ENCODE data around the gene PRKN. TPM values are rescaled to one million over a fixed set of nuclear protein-coding genes. Genes with fewer than 3 reads are reported as not detected.

Gene PRKN
- polyA plus RNA-seq, 1 donor from 2014 or later, result 1.2 TPM

DNA sequence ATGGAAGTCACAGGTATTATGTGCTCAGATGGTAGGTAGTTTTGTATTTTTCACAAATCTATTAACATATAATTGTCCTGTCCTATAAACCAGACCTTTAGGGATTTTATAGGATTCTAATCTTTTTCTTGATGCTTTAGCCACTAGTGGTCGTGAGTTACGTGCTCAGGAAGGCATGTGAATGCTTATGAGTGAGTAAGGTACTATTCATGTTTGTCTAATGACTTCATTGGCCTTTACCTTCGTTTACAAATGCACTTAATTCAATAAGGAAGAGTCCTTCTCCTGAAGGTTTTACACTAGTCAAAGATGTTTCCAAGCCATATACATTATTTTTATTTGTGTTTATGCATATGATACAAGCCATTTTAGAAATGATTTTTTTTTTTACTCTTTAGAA is 23.2 kb upstream of the PRKN start:
- H3K79me2 ChIP-seq (replicated peaks; ENCODE audit: insufficient read depth, low read length), result no peaks in the 10 kb centered on the region
- no peaks in the 10 kb centered on the region for H3F3A ChIP-seq (ENCODE audit: insufficient read depth, low read length, poor library complexity, severe bottlenecking)
- no peaks in the 10 kb centered on the region for H3K36me3 ChIP-seq (ENCODE audit: insufficient read depth, low read length)
- no peaks in the 10 kb centered on the region for H3K9me2 ChIP-seq (ENCODE audit: insufficient read depth, low read length)
- TF ChIP-seq RAD21 (conservative IDR thresholded peaks at IDR 0.05) (no peak), TAF1 (IDR thresholded peaks at IDR 0.05; ENCODE audit: low read depth) (no peak), EP300 (conservative IDR thresholded peaks at IDR 0.05; ENCODE audit: poor library complexity, severe bottlenecking) (no peak), EZH2 (IDR thresholded peaks at IDR 0.05; ENCODE audit: borderline replicate concordance, insufficient read depth, low read length, poor library complexity, severe bottlenecking) (no peak), MXI1 (conservative IDR thresholded peaks at IDR 0.05; ENCODE audit: poor library complexity, severe bottlenecking) (no peak), POLR2AphosphoS5 (IDR thresholded peaks at IDR 0.05) (no peak), SMC3 (conservative IDR thresholded peaks at IDR 0.05; ENCODE audit: poor library complexity) (no peak)
- TF ChIP-seq, protein P1, sequence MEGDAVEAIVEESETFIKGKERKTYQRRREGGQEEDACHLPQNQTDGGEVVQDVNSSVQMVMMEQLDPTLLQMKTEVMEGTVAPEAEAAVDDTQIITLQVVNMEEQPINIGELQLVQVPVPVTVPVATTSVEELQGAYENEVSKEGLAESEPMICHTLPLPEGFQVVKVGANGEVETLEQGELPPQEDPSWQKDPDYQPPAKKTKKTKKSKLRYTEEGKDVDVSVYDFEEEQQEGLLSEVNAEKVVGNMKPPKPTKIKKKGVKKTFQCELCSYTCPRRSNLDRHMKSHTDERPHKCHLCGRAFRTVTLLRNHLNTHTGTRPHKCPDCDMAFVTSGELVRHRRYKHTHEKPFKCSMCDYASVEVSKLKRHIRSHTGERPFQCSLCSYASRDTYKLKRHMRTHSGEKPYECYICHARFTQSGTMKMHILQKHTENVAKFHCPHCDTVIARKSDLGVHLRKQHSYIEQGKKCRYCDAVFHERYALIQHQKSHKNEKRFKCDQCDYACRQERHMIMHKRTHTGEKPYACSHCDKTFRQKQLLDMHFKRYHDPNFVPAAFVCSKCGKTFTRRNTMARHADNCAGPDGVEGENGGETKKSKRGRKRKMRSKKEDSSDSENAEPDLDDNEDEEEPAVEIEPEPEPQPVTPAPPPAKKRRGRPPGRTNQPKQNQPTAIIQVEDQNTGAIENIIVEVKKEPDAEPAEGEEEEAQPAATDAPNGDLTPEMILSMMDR (IDR thresholded peaks at IDR 0.05; ENCODE audit: poor library complexity, severe bottlenecking), result no peak
- TF ChIP-seq, protein P2, sequence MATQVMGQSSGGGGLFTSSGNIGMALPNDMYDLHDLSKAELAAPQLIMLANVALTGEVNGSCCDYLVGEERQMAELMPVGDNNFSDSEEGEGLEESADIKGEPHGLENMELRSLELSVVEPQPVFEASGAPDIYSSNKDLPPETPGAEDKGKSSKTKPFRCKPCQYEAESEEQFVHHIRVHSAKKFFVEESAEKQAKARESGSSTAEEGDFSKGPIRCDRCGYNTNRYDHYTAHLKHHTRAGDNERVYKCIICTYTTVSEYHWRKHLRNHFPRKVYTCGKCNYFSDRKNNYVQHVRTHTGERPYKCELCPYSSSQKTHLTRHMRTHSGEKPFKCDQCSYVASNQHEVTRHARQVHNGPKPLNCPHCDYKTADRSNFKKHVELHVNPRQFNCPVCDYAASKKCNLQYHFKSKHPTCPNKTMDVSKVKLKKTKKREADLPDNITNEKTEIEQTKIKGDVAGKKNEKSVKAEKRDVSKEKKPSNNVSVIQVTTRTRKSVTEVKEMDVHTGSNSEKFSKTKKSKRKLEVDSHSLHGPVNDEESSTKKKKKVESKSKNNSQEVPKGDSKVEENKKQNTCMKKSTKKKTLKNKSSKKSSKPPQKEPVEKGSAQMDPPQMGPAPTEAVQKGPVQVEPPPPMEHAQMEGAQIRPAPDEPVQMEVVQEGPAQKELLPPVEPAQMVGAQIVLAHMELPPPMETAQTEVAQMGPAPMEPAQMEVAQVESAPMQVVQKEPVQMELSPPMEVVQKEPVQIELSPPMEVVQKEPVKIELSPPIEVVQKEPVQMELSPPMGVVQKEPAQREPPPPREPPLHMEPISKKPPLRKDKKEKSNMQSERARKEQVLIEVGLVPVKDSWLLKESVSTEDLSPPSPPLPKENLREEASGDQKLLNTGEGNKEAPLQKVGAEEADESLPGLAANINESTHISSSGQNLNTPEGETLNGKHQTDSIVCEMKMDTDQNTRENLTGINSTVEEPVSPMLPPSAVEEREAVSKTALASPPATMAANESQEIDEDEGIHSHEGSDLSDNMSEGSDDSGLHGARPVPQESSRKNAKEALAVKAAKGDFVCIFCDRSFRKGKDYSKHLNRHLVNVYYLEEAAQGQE (IDR thresholded peaks at IDR 0.05; ENCODE audit: borderline replicate concordance), result no peak
- H3K4me3 ChIP-seq (ENCODE audit: low read length), result no peak overlapping the region
- no peaks in the 10 kb centered on the region for H3K27me3 ChIP-seq (ENCODE audit: insufficient read depth, low read depth, low read length)
- H3K4me2 ChIP-seq (ENCODE audit: low read length), result no peak overlapping the region
- H4K20me1 ChIP-seq (ENCODE audit: insufficient read depth), result no peaks in the 10 kb centered on the region
- H3K27ac ChIP-seq (ENCODE audit: low read length), result no peak overlapping the region
- H3K9me3 ChIP-seq (ENCODE audit: low read length), result no peaks in the 10 kb centered on the region
- H2AFZ ChIP-seq (ENCODE audit: low read depth, low read length), result no peak overlapping the region
- no peak overlapping the region for H3K9ac ChIP-seq (ENCODE audit: low read length)

DNA sequence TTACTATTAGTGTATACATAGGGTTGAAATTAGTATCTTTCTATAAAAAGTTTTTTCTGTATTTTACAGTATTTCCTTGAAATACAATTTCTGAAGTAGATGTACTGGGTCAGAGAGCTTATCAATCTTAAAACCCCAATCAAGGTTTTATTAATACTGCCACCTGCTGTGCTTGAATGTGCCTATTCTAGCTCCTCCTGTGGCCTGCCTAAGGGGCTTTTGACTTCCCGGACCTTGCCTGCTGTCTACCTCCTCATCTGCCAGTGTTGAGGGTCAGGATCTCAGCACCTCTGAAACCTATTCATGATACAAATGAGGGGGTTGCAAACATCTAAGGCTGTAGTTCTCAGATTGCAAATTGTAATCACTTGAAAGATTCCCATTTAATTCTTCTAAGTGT is 9.4 kb upstream of the PRKN start:
- Histone ChIP-seq H3K9ac (ENCODE audit: low read length) (no peak overlapping the region), H3K27me3 (ENCODE audit: insufficient read depth, low read depth, low read length) (no peaks in the 10 kb centered on the region), H4K20me1 (ENCODE audit: insufficient read depth) (no peaks in the 10 kb centered on the region), H3K9me3 (ENCODE audit: low read length) (peaks cover 3% of the 10 kb centered on the region), H3K79me2 (replicated peaks; ENCODE audit: insufficient read depth, low read length) (no peaks in the 10 kb centered on the region), H2AFZ (ENCODE audit: low read depth, low read length) (no peak overlapping the region), H3F3A (ENCODE audit: insufficient read depth, low read length, poor library complexity, severe bottlenecking) (no peaks in the 10 kb centered on the region), H3K4me3 (ENCODE audit: low read length) (no peak overlapping the region), H3K27ac (ENCODE audit: low read length) (no peak overlapping the region), H3K4me2 (ENCODE audit: low read length) (no peak overlapping the region), H3K9me2 (ENCODE audit: insufficient read depth, low read length) (no peaks in the 10 kb centered on the region), H3K36me3 (ENCODE audit: insufficient read depth, low read length) (no peaks in the 10 kb centered on the region)
- no peak for TF ChIP-seq MXI1 (conservative IDR thresholded peaks at IDR 0.05; ENCODE audit: poor library complexity, severe bottlenecking)
- TF ChIP-seq, protein P1 (IDR thresholded peaks at IDR 0.05; ENCODE audit: poor library complexity, severe bottlenecking), result no peak
- TF ChIP-seq EP300 (conservative IDR thresholded peaks at IDR 0.05; ENCODE audit: poor library complexity, severe bottlenecking), result no peak
- no peak for TF ChIP-seq EZH2 (IDR thresholded peaks at IDR 0.05; ENCODE audit: borderline replicate concordance, insufficient read depth, low read length, poor library complexity, severe bottlenecking)
- TF ChIP-seq TAF1 (IDR thresholded peaks at IDR 0.05; ENCODE audit: low read depth), result no peak
- TF ChIP-seq, protein P2 (IDR thresholded peaks at IDR 0.05; ENCODE audit: borderline replicate concordance), result no peak
- no peak for TF ChIP-seq POLR2AphosphoS5 (IDR thresholded peaks at IDR 0.05)
- TF ChIP-seq RAD21 (conservative IDR thresholded peaks at IDR 0.05), result no peak
- no peak for TF ChIP-seq SMC3 (conservative IDR thresholded peaks at IDR 0.05; ENCODE audit: poor library complexity)

All from neural cell (in vitro differentiated cells).